Hematopoietic multipotent progenitor cell treated with erythropoietin and hydrocortisone succinate and interleukin-3 and kit ligand, for 15 days (in vitro differentiated cells): ENCODE results near the gene DHRS11.

Experiments
- DNase-seq: peaks from one replicate; pipeline ENCODE4 v3.0.0-alpha.2; 2015; ENCODE audit warnings: low spot score

DHRS11 gene

GRCh38 chr17:36591434-36592315, at the start of gene DHRS11:
Gene DHRS11 (plus strand): TSS chr17:36591879. CDS start chr17:36592010, 131 bp downstream.
- DNase-seq = peak; percentile 72

- DNase-seq = no peak
These were observed 48.9 kb upstream of the DHRS11 start for GRCh38 chr17:36542755-36543154.

- DNase-seq = peak; percentile 53
These were observed 47.7 kb upstream of the DHRS11 start for GRCh38 chr17:36544044-36544306.

- peak; percentile 91 for DNase-seq
These were observed 47.2 kb upstream of the DHRS11 start, which contains the start of gene GGNBP2 for GRCh38 chr17:36544307-36545076. Gene GGNBP2 (plus strand): TSS chr17:36544919. CDS start chr17:36545725, 806 bp downstream.

- no peak for DNase-seq
These were observed 46.6 kb upstream of the DHRS11 start for GRCh38 chr17:36545077-36545464.

- peak; percentile 95 for DNase-seq
These were observed 45.9 kb upstream of the DHRS11 start for GRCh38 chr17:36545465-36546417.

- DNase-seq = peak; percentile 28
These were observed 45.1 kb upstream of the DHRS11 start for GRCh38 chr17:36546418-36547093.

GRCh38 chr17:36547776-36548175, 43.9 kb upstream of the DHRS11 start:
- DNase-seq = no peak

- no peak for DNase-seq
These were observed 40.9 kb upstream of the DHRS11 start for GRCh38 chr17:36550491-36551417.

- no peak for DNase-seq
These were observed 38.2 kb upstream of the DHRS11 start for GRCh38 chr17:36553459-36553858.

- DNase-seq = no peak
These were observed 25.6 kb upstream of the DHRS11 start for GRCh38 chr17:36566081-36566480.

GRCh38 chr17:36575028-36575427, 16.7 kb upstream of the DHRS11 start:
- no peak for DNase-seq

- DNase-seq = no peak
These were observed 14.9 kb upstream of the DHRS11 start for GRCh38 chr17:36576793-36577192.

GRCh38 chr17:36578671-36579070, 13.0 kb upstream of the DHRS11 start:
- no peak for DNase-seq

GRCh38 chr17:36583787-36584186, 7.9 kb upstream of the DHRS11 start:
- no peak for DNase-seq

GRCh38 chr17:36586138-36586537, 5.5 kb upstream of the DHRS11 start:
- no peak for DNase-seq

GRCh38 chr17:36590082-36590481, 1.6 kb upstream of the DHRS11 start:
- DNase-seq = peak; percentile 46

- DNase-seq = no peak
These were observed 637 bp downstream of the DHRS11 start for GRCh38 chr17:36592316-36592715.

- DNase-seq = no peak
These were observed 1.1 kb downstream of the DHRS11 start for GRCh38 chr17:36592716-36593321.
